ENCODE results near the gene CLEC2L. TPM values are rescaled to one million over a fixed set of nuclear protein-coding genes. Genes with fewer than 3 reads are reported as not detected.
"Not testable (repeated sequence)": the region's sequence is repeated elsewhere in the genome, so short reads cannot be mapped to it uniquely, and the experiment has no call there.

The CLEC2L gene
- polyA plus RNA-seq, 1 experiment: not detected

DNA sequence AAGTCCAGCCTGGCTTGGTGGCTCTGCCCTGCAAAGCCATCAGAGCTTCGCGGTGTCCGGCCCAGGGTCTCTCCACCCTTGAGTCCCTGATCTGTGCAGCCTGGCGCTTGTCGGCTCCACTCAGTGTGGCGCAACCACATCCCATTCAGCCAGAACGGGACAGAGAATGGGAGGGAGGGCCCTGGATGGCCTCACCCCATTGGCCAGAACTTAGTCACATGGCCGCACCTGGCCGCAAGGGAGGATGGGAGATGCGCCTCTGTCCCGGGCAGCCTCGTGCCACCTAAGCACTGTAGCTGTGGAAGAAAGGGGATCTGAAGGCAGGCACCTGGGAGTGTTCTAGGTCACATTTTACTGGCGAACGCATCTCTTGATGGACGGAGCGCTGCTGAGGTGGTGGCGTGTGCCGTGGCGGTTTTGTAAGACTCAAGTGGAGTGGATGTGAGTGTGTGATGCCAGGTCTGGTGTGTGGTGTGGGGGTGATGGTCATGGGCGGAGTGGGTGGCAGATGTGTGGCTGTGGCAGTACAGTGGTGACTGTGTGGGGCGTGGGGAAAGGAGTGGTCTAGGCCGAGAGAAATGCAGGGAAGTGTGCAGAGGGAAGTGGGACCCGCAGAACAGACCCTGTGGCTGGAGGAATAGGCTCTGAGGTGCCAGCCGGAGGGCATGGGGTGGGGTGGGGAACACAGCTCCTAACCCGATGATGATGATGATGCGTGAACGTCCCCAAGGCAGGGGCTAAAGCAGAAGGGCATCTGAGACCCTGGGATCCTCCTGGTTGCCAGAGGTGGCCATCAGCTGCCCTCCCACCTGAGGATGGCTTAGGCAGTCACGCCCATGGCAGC is 19.0 kb downstream of the CLEC2L start:
- ChIA-PET CTCF (no interaction called here), POLR2A (no interaction called here)

DNA sequence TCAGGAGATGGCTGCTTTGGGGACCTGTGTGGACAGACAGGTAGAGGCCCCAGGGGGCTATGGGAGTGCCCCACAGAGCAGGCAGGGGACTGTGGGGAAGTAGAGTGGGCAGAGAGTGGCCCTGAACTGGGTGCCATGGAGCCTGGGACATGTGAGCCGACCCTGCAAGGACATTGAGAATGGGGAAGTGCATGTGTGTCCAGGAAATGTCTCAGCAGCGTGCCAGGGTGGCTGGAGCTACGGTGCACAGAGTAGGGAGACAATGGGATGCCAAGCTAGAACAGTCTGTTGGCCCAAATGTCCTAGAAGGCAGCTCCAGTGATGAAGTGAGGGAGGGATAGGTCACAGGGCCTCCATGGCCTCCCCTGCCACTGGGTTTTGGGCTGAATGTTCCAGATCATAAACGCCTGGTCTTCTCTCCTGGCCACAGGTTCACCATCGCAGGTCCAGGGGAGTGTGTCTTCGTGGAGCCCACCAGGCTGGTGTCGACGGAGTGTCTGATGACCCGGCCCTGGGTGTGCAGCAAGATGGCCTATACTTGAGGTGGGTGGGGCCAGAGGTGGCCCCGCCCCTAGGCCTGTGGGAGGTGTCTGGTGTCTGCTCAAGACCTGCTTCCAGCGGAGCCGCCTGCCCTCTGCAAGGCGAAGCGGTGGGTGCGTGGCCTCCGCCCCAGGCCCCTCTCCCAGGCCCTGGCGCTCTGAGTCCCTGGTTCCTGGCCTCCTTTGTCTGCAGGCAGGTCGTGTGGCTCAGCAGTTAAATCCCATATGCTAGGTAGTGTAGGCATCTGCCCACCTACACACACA is 20.5 kb downstream of the CLEC2L start:
- no peak for DNase-seq (ENCODE audit: low read depth, low spot score)
- H3K4me3 ChIP-seq (ENCODE audit: low read depth, low read length): no peak overlapping the region
- TF ChIP-seq, protein P1, sequence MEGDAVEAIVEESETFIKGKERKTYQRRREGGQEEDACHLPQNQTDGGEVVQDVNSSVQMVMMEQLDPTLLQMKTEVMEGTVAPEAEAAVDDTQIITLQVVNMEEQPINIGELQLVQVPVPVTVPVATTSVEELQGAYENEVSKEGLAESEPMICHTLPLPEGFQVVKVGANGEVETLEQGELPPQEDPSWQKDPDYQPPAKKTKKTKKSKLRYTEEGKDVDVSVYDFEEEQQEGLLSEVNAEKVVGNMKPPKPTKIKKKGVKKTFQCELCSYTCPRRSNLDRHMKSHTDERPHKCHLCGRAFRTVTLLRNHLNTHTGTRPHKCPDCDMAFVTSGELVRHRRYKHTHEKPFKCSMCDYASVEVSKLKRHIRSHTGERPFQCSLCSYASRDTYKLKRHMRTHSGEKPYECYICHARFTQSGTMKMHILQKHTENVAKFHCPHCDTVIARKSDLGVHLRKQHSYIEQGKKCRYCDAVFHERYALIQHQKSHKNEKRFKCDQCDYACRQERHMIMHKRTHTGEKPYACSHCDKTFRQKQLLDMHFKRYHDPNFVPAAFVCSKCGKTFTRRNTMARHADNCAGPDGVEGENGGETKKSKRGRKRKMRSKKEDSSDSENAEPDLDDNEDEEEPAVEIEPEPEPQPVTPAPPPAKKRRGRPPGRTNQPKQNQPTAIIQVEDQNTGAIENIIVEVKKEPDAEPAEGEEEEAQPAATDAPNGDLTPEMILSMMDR (IDR thresholded peaks at IDR 0.05; ENCODE audit: low read depth, low read length): no peak
- CTCF ChIA-PET: interaction anchor here (0.7 kb wide), 1 partner anchor 45 kb away, joined by 4 read pairs; no protein-coding TSS in a partner anchor
- no peaks in the 10 kb centered on the region; the same call in 1 of the 2 replicates for H3K9me3 ChIP-seq (ENCODE audit: control insufficient read depth, insufficient read depth, low read length)
- POLR2A ChIA-PET: no interaction called here
- H3K27ac ChIP-seq (ENCODE audit: low read depth, low read length): no peak overlapping the region
- peaks cover 24% of the 10 kb centered on the region for H3K27me3 ChIP-seq (ENCODE audit: control insufficient read depth, insufficient read depth, low read length)

More for the DNA sequence above, 19.0 kb downstream of the CLEC2L start:
- DNase-seq (ENCODE audit: low read depth, low spot score): no peak
- H3K27me3 ChIP-seq (ENCODE audit: control insufficient read depth, insufficient read depth, low read length): peaks cover 20% of the 10 kb centered on the region
- no peak overlapping the region for H3K4me3 ChIP-seq (ENCODE audit: low read depth, low read length)
- H3K9me3 ChIP-seq (ENCODE audit: control insufficient read depth, insufficient read depth, low read length): no peaks in the 10 kb centered on the region; the same call in 1 of the 2 replicates
- H3K27ac ChIP-seq (ENCODE audit: low read depth, low read length): no peak overlapping the region
- TF ChIP-seq, protein P1 (IDR thresholded peaks at IDR 0.05; ENCODE audit: low read depth, low read length): no peak

DNA sequence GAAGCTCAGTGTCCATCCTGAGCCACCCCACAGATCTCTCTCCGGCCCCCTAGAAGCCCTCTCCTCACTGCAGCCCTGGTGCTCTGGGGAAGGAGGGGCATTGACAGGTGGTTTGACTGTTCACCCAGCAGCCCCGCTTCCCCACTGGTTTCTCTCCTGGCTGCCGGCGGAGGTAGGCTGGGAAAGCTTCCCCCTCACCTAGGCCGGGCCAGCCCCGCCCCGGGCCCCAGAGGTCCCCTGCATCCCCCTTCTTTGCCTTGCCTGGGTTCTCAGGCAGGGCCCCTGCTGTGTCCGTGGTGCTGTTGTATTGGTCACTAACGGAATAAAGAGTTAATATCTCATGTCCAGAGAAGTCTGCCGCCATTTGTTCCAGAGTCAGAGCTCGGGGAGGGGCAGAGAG is 21.2 kb downstream of the CLEC2L start:
- TF ChIP-seq, protein P1 (IDR thresholded peaks at IDR 0.05; ENCODE audit: low read depth, low read length): no peak
- H3K27ac ChIP-seq (ENCODE audit: low read depth, low read length): no peak overlapping the region
- no peak overlapping the region for H3K4me3 ChIP-seq (ENCODE audit: low read depth, low read length)
- ChIA-PET CTCF (no interaction called here), POLR2A (no interaction called here)
- H3K9me3 ChIP-seq (ENCODE audit: control insufficient read depth, insufficient read depth, low read length): no peaks in the 10 kb centered on the region; the same call in 1 of the 2 replicates
- H3K27me3 ChIP-seq (ENCODE audit: control insufficient read depth, insufficient read depth, low read length): peaks cover 25% of the 10 kb centered on the region
- DNase-seq (ENCODE audit: low read depth, low spot score): no peak

DNA sequence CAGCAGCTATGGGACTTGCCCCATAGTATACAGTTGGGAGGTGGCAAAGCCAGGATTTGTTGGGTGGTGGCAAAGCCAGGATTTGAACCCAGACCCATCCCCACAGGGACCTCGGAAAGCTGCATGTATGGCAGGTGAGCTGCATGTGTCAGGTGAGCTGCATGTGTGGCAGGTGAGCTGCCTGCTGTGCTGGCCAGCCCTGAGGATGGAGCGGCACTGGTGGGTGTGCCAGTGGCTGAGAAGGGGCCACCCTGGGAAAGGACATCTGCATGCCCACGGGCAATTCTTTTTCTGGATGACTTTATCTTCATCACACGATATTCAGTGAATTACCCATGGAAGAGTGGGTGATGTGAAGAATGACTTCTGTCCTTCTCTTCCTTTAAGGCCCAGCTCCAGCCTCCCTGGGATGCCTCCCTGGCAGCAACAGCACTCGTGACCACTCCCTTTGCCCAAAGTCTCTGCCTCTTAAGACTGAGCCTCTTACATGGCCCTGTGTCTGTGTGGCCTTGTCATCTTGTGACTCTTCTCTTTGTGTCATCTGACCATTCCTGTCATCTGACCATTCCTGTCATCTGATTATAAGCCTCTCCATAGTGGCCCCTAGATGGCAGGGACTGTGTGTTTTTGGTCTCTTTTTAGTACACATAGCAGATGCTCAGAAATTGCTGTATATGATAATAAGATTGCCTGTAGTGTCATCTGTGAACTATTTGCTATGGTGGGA is 25.0 kb downstream of the CLEC2L start:
- peaks cover 19% of the 10 kb centered on the region for H3K27me3 ChIP-seq (ENCODE audit: control insufficient read depth, insufficient read depth, low read length)
- POLR2A ChIA-PET: no interaction called here
- no peaks in the 10 kb centered on the region; the same call in 1 of the 2 replicates for H3K9me3 ChIP-seq (ENCODE audit: control insufficient read depth, insufficient read depth, low read length)
- CTCF ChIA-PET: interaction anchor here (1.7 kb wide), 1 partner anchor 114 kb away, joined by 4 read pairs; no protein-coding TSS in a partner anchor
- no peak for DNase-seq (ENCODE audit: low read depth, low spot score)
- TF ChIP-seq, protein P1 (IDR thresholded peaks at IDR 0.05; ENCODE audit: low read depth, low read length): no peak
- no peak overlapping the region for H3K27ac ChIP-seq (ENCODE audit: low read depth, low read length)
- no peak overlapping the region for H3K4me3 ChIP-seq (ENCODE audit: low read depth, low read length)

DNA sequence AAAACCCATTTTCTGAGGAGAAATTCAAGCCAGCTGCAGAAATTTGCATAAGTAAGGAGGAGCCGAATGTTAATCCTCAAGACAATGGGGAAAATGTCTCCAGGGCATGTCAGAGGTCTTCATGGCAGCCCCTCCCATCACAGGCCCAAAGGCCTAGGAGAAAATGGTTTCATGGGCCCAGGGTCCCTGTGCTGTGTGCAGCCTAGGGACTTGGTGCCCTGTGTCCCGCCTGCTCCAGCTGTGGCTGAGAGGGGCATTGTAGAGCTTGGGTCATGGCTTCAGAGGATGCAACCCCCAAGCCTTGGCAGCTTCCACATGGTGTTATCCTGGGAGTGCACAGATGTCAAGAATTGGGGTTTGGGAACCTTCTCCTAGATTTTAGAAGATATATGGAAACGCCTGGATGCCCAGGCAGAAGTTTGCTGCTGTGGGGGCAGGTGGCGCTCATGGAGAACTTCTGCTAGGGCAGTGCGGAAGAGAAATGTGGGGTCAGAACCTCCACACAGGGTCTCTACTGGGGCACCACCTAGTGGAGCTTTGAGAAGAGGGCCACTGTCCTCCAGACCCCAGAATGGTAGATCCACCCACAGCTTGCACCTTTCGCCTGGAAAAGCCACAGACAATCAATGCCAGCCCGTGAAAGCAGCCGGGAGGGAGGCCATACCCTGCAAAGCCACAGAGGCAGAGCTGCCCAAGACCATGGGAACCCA is 30.7 kb downstream of the CLEC2L start:
- H3K27me3 ChIP-seq (ENCODE audit: control insufficient read depth, insufficient read depth, low read length); POLR2A ChIA-PET; H3K9me3 ChIP-seq (ENCODE audit: control insufficient read depth, insufficient read depth, low read length); DNase-seq (ENCODE audit: low read depth, low spot score); H3K4me3 ChIP-seq (ENCODE audit: low read depth, low read length); H3K27ac ChIP-seq (ENCODE audit: low read depth, low read length): not testable (repeated sequence)
- CTCF ChIA-PET: interaction anchor here (1.0 kb wide), 1 partner anchor 54 kb away, joined by 3 read pairs; no protein-coding TSS in a partner anchor
